ENCODE measurements around the gene IBTK.
"Not testable (repeated sequence)": the region's sequence is repeated elsewhere in the genome, so short reads cannot be mapped to it uniquely, and the experiment has no call there.

IBTK gene, protein sequence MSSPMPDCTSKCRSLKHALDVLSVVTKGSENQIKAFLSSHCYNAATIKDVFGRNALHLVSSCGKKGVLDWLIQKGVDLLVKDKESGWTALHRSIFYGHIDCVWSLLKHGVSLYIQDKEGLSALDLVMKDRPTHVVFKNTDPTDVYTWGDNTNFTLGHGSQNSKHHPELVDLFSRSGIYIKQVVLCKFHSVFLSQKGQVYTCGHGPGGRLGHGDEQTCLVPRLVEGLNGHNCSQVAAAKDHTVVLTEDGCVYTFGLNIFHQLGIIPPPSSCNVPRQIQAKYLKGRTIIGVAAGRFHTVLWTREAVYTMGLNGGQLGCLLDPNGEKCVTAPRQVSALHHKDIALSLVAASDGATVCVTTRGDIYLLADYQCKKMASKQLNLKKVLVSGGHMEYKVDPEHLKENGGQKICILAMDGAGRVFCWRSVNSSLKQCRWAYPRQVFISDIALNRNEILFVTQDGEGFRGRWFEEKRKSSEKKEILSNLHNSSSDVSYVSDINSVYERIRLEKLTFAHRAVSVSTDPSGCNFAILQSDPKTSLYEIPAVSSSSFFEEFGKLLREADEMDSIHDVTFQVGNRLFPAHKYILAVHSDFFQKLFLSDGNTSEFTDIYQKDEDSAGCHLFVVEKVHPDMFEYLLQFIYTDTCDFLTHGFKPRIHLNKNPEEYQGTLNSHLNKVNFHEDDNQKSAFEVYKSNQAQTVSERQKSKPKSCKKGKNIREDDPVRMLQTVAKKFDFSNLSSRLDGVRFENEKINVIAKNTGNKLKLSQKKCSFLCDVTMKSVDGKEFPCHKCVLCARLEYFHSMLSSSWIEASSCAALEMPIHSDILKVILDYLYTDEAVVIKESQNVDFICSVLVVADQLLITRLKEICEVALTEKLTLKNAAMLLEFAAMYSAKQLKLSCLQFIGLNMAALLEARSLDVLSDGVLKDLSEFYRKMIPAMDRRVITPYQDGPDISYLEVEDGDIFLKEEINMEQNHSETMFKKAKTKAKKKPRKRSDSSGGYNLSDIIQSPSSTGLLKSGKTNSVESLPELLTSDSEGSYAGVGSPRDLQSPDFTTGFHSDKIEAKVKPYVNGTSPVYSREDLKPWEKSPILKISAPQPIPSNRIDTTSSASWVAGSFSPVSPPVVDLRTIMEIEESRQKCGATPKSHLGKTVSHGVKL (N-terminal part only)

DNA sequence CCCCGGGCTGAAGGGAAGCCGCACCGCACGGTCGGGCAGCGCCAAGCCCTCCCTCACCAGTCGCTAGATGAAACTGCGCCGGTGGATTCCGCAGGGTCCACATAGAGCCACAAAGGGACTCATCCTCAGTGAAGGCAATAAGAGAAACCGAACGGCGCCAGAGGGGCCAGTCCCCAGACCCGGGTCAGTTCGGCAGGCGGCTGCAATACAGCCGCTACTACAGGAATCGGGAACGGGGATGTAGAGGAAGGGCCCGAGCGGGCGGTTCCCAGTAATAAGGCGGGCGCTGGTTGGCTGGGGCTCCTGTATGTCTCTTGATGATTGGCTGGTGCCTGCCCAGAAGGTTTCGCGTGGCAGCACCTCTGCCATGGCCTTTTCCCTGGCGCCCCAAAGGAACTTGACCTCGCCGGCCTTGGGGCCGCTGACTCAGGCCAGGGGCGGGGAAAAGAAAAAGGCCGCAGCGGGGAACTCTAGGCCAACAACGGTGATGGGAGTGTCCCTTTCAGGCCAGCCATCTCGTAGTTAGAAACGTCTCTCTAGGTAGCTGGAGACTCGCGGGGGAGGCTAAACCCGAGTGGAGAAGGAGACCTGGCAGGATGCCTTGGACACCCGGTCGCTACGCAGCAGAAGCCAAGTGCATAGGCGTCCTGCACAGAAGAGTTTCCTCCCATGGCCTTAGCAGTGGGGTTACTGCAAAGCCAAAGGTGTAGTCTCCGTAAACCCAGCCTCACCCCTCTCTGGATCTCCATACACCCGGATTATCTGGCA is at the start of gene IBTK:
IBTK (minus strand) TSS at position 240 of the 768 bp plus-strand sequence. CDS start 7,258 bp downstream, outside the sequence.
- Histone ChIP-seq H3K9ac (ENCODE audit: low read depth, low read length) (peak within 1 kb of the TSS; percentile 95), H3K4me3 (ENCODE audit: low read length) (peak within 1 kb of the TSS; percentile 97), H3K27me3 (ENCODE audit: insufficient read depth, low read length) (no peaks in the 10 kb centered on the region), H3K27ac (ENCODE audit: low read length) (peak within 1 kb of the TSS; percentile 54), H3K36me3 (ENCODE audit: insufficient read depth, low read depth, low read length) (peaks cover 19% of the 10 kb centered on the region; the same call in 1 of the 2 replicates), H3K9me3 (ENCODE audit: insufficient read depth, low read depth, low read length) (no peaks in the 10 kb centered on the region), H3K4me1 (ENCODE audit: insufficient read depth, low read length) (peaks cover 16% of the 10 kb centered on the region)

DNA sequence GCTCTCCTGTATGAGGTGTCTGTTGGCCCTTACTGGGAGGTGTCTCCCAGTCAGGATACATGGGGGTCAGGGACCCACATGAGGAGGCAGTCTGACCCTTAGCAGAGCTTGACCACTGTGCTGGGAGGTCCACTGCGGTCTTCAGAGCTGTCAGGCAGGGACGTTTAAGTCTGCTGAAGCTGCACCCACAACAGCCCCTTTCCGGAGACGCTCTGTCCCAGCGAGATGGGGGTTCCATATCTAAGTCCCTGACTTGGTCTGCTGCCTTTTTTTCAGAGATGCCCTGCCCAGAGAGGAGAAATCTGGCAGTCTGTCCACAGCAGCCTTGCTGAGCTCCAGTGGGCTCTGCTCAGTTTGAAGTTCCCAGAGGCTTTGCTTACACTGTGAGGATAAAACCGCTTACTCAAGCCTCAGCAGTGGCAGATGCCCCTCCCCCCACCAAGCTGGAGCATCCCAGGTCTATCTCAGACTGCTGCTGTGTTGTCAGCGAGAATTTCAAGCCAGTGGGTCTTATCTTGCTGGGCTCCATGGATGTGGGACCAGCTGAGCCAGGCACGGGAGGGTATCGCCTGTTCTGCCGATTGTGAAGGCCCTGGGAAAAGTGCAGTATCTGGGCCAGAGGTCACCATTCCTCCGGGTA is 36.3 kb upstream of the IBTK start:
- H3K27me3 ChIP-seq (ENCODE audit: insufficient read depth, low read length) = no peaks in the 10 kb centered on the region
- no peak overlapping the region for H3K4me3 ChIP-seq (ENCODE audit: low read length)
- H3K36me3 ChIP-seq (ENCODE audit: insufficient read depth, low read depth, low read length) = no peaks in the 10 kb centered on the region
- H3K9me3 ChIP-seq (ENCODE audit: insufficient read depth, low read depth, low read length) = no peaks in the 10 kb centered on the region
- no peak overlapping the region for H3K27ac ChIP-seq (ENCODE audit: low read length)
- no peak overlapping the region; the same call in 1 of the 2 replicates for H3K9ac ChIP-seq (ENCODE audit: low read depth, low read length)
- H3K4me1 ChIP-seq (ENCODE audit: insufficient read depth, low read length) = peaks cover 5% of the 10 kb centered on the region; the same call in 1 of the 2 replicates

DNA sequence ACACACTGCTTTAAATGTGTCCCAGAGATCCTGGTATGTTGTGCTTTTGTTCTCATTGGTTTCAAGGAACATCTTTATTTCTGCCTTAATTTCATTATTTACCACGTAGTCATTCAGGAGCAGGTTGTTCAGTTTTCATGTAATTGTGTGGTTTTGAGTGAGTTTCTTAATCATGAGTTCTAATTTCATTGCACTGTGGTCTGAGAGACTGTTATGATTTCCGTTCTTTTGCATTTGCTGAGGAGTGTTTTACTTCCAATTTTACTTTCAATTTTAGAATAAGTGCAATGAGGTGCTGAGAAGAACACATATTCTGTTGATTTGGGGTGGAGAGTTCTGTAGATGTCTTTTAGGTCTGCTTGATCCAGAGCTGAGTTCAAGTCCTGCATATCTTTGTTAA is 34.0 kb upstream of the IBTK start:
- H3K36me3 ChIP-seq (ENCODE audit: insufficient read depth, low read depth, low read length); H3K27me3 ChIP-seq (ENCODE audit: insufficient read depth, low read length); H3K27ac ChIP-seq (ENCODE audit: low read length); H3K4me1 ChIP-seq (ENCODE audit: insufficient read depth, low read length); H3K4me3 ChIP-seq (ENCODE audit: low read length); H3K9ac ChIP-seq (ENCODE audit: low read depth, low read length); H3K9me3 ChIP-seq (ENCODE audit: insufficient read depth, low read depth, low read length): not testable (repeated sequence)

DNA sequence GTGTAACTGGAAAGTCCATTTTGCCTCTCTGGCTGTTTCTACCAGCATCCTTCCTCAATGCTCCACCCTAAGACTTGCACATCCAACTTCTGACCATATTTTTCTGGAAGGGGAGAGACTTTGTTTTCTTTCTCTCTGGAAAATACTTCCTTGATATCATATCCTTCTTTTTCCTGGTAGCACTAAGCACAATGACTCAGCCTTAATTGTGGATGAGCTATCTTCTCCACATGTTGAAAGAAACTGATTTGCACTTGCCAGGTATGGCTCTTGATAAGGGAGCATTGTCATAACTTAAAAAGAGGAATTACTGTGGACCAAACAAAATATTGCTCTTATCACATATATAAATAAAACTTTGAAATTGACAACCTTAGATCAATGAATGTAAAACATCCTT is 30.1 kb upstream of the IBTK start:
- H3K27me3 ChIP-seq (ENCODE audit: insufficient read depth, low read length) = no peaks in the 10 kb centered on the region
- H3K27ac ChIP-seq (ENCODE audit: low read length) = no peak overlapping the region
- no peaks in the 10 kb centered on the region for H3K36me3 ChIP-seq (ENCODE audit: insufficient read depth, low read depth, low read length)
- no peak overlapping the region for H3K4me3 ChIP-seq (ENCODE audit: low read length)
- no peak overlapping the region for H3K9ac ChIP-seq (ENCODE audit: low read depth, low read length)
- H3K4me1 ChIP-seq (ENCODE audit: insufficient read depth, low read length) = no peaks in the 10 kb centered on the region
- no peaks in the 10 kb centered on the region for H3K9me3 ChIP-seq (ENCODE audit: insufficient read depth, low read depth, low read length)

DNA sequence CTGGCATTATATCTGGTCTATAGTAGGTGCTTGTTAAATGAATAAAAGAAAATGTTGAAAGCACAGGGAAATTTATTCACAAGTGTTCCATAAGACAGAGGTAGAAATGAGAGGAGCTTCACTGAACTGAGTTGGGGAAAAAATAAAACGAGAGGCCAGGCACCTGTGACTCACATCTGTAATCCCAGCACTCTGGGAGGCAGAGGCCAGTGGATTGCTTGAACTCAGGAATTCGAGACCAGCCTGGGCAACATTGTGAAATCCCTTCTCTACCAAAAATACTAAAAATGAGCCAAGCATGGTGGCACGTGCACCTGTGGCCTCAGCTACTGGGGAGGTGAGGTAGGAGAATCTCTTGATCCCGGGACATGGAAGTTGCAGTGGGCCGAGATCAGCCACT is 28.1 kb upstream of the IBTK start:
- Histone ChIP-seq H3K9ac (ENCODE audit: low read depth, low read length) (no peak overlapping the region), H3K36me3 (ENCODE audit: insufficient read depth, low read depth, low read length) (no peaks in the 10 kb centered on the region), H3K9me3 (ENCODE audit: insufficient read depth, low read depth, low read length) (no peaks in the 10 kb centered on the region), H3K27ac (ENCODE audit: low read length) (no peak overlapping the region), H3K4me3 (ENCODE audit: low read length) (no peak overlapping the region), H3K4me1 (ENCODE audit: insufficient read depth, low read length) (peaks cover 3% of the 10 kb centered on the region; the same call in 1 of the 2 replicates), H3K27me3 (ENCODE audit: insufficient read depth, low read length) (no peaks in the 10 kb centered on the region)

DNA sequence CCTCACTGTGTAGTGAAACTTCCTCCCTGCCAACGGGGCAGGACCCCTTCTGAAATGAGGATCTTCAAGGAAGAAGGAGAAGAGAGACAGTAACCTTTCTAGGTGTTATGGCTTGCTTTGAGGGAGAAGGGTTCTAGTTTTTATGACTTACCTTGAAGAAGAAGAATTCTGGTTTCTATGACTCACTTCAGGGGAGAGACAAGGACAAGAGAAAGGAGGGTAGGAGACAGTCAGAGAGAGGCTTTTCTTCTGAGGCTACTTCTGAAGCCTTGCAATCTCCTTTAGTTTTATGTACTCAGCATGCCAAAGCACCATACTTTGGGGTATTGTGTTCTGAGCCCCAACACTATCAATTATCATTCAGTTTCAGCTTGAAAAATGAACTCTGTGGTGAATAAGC is 25.8 kb upstream of the IBTK start:
- no peaks in the 10 kb centered on the region for H3K9me3 ChIP-seq (ENCODE audit: insufficient read depth, low read depth, low read length)
- no peaks in the 10 kb centered on the region for H3K36me3 ChIP-seq (ENCODE audit: insufficient read depth, low read depth, low read length)
- no peak overlapping the region for H3K4me3 ChIP-seq (ENCODE audit: low read length)
- H3K4me1 ChIP-seq (ENCODE audit: insufficient read depth, low read length) = peaks cover 16% of the 10 kb centered on the region; the same call in 1 of the 2 replicates
- H3K27me3 ChIP-seq (ENCODE audit: insufficient read depth, low read length) = no peaks in the 10 kb centered on the region
- H3K27ac ChIP-seq (ENCODE audit: low read length) = no peak overlapping the region
- H3K9ac ChIP-seq (ENCODE audit: low read depth, low read length) = no peak overlapping the region

DNA sequence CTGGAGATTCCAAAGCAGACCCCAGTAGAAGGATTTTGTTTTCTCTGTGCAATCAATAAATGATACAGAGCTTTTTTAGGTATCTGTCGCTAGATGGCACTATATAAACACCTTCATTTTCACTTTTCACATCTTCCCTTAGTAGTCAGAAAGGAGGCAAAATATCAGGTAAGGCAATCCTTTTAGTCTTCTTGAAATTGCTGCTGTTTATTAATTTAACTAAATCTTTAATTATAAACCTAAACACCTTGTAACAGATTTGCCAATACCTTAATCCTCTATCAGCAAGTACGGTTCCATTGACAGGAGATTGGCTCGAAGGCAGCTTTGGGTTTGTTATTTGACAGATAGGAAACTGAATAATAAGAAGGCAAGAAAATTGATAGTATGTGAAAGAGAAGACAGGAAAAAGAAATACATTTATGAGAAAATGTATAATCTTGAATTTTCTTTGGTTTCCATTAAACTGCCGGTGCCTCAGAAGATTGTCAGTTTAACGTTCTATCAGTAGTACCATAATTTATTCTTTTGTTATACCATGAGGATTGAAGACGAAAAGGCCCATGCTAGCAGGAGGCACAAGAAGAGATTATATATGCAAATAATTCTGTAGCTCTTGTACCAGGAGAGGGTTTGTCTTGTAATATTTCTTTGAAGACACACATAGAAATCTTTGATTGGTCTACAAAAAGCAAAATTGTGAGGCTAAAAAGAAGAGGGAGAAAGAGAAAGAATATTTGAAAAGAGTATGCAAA is 23.5 kb upstream of the IBTK start:
- no peaks in the 10 kb centered on the region for H3K27me3 ChIP-seq (ENCODE audit: insufficient read depth, low read length)
- H3K4me1 ChIP-seq (ENCODE audit: insufficient read depth, low read length) = peaks cover 16% of the 10 kb centered on the region; the same call in 1 of the 2 replicates
- no peaks in the 10 kb centered on the region for H3K9me3 ChIP-seq (ENCODE audit: insufficient read depth, low read depth, low read length)
- H3K27ac ChIP-seq (ENCODE audit: low read length) = no peak overlapping the region
- no peak overlapping the region for H3K9ac ChIP-seq (ENCODE audit: low read depth, low read length)
- H3K4me3 ChIP-seq (ENCODE audit: low read length) = no peak overlapping the region
- no peaks in the 10 kb centered on the region for H3K36me3 ChIP-seq (ENCODE audit: insufficient read depth, low read depth, low read length)

DNA sequence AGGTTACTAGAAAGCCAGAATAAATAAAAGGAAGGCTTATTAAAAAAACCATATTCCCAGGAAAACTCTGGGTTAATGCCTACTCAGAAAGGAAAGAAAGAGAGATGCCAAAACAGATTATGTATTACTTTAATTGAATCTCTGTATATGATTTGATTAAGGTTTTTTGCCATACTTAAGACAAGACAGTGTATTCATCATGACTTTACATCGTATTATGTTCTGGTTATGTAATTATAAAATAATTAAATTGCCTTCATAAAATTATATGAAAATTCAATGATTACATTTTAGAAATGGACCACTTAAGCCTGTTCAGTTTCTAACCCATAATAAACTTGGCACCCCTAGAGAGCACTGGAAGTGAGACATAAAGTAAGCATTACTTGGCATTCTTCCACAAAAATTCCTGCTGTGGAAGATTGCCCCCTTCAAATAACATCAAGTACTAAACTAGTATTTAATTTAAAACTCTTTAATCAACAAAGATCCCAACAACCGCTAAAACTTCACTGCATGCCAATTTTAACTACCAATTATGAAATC is 20.8 kb upstream of the IBTK start:
- H3K36me3 ChIP-seq (ENCODE audit: insufficient read depth, low read depth, low read length) = no peaks in the 10 kb centered on the region

DNA sequence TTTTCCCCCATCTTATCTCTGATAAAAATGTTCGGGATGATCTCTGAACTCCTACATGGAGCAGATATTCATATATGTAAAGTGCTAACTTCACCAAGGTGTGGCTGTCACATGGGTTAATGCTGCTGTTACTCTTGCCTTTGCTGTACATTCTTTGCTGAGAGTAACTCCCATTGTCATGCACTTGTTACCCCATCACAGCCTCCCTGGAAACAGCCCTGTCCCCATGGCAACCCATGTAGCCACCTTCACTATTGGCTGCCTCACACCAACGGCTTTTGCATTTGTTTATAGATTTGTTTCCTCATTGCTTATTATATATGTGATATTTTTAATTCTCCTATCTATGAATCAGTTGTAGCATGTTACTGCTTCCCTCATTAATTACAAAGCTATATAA is 17.3 kb upstream of the IBTK start:
- peaks cover 9% of the 10 kb centered on the region; the same call in 1 of the 2 replicates for H3K4me1 ChIP-seq (ENCODE audit: insufficient read depth, low read length)
- no peaks in the 10 kb centered on the region for H3K9me3 ChIP-seq (ENCODE audit: insufficient read depth, low read depth, low read length)
- H3K36me3 ChIP-seq (ENCODE audit: insufficient read depth, low read depth, low read length) = no peaks in the 10 kb centered on the region
- no peak overlapping the region for H3K9ac ChIP-seq (ENCODE audit: low read depth, low read length)
- no peak overlapping the region for H3K4me3 ChIP-seq (ENCODE audit: low read length)
- H3K27ac ChIP-seq (ENCODE audit: low read length) = no peak overlapping the region
- H3K27me3 ChIP-seq (ENCODE audit: insufficient read depth, low read length) = no peaks in the 10 kb centered on the region

More for the DNA sequence above, 20.8 kb upstream of the IBTK start:
- Histone ChIP-seq H3K4me1 (ENCODE audit: insufficient read depth, low read length) (peaks cover 21% of the 10 kb centered on the region; the same call in 1 of the 2 replicates), H3K9me3 (ENCODE audit: insufficient read depth, low read depth, low read length) (no peaks in the 10 kb centered on the region), H3K27me3 (ENCODE audit: insufficient read depth, low read length) (no peaks in the 10 kb centered on the region), H3K4me3 (ENCODE audit: low read length) (no peak overlapping the region), H3K27ac (ENCODE audit: low read length) (no peak overlapping the region), H3K9ac (ENCODE audit: low read depth, low read length) (no peak overlapping the region)

DNA sequence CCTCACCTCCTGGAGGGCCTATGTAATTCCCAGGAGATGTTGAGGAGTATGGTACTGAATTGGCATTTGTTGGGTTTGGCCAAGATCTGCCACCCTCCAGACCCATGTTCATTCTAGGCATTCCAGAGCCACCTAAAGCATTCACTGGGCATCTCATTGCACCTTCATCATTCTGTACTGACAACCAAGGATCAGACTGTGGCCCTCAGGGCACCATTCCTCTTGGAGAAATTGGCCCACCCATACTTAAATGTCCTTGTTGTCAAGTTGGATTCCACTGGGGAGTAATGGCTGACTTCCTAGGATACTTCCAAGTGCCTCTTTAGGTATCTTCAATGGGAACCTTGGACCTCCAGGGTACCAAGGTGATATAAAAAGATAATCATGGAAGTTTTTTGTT is 16.8 kb upstream of the IBTK start:
- H3K27me3 ChIP-seq (ENCODE audit: insufficient read depth, low read length) = no peaks in the 10 kb centered on the region
- peaks cover 4% of the 10 kb centered on the region; the same call in 1 of the 2 replicates for H3K4me1 ChIP-seq (ENCODE audit: insufficient read depth, low read length)
- H3K36me3 ChIP-seq (ENCODE audit: insufficient read depth, low read depth, low read length) = no peaks in the 10 kb centered on the region
- no peak overlapping the region for H3K9ac ChIP-seq (ENCODE audit: low read depth, low read length)
- no peaks in the 10 kb centered on the region for H3K9me3 ChIP-seq (ENCODE audit: insufficient read depth, low read depth, low read length)
- H3K4me3 ChIP-seq (ENCODE audit: low read length) = no peak overlapping the region
- H3K27ac ChIP-seq (ENCODE audit: low read length) = no peak overlapping the region
